Fibroblast of skin of right quadriceps (primary cell): ENCODE measurements around the gene THUMPD2.

Source experiments
- DNase-seq: peaks from one replicate; pipeline ENCODE4 v3.0.0-alpha.2; 2013

THUMPD2 gene

GRCh38 chr2:39743269-39743776 lies 35.7 kb downstream of the THUMPD2 start:
- DNase-seq, result peak; percentile 84

- DNase-seq, result no peak
Measured at GRCh38 chr2:39741871-39742270, 37.2 kb downstream of the THUMPD2 start.

GRCh38 chr2:39739386-39739785 lies 39.7 kb downstream of the THUMPD2 start:
- no peak for DNase-seq

GRCh38 chr2:39738936-39739335 lies 40.1 kb downstream of the THUMPD2 start:
- peak; percentile 28 for DNase-seq

GRCh38 chr2:39737661-39738060 lies 41.4 kb downstream of the THUMPD2 start:
- DNase-seq, result peak; percentile 86

GRCh38 chr2:39736640-39737039 lies 42.4 kb downstream of the THUMPD2 start:
- peak; percentile 92 for DNase-seq

- DNase-seq, result no peak
Measured at GRCh38 chr2:39735648-39736047, 43.4 kb downstream of the THUMPD2 start.

- DNase-seq, result no peak
Measured at GRCh38 chr2:39734445-39734844, 44.6 kb downstream of the THUMPD2 start.

GRCh38 chr2:39733070-39733674 lies 45.9 kb downstream of the THUMPD2 start:
- DNase-seq, result peak; percentile 72

GRCh38 chr2:39732482-39732881 lies 46.6 kb downstream of the THUMPD2 start:
- no peak for DNase-seq

- no peak for DNase-seq
Measured at GRCh38 chr2:39731546-39731945, 47.5 kb downstream of the THUMPD2 start.

GRCh38 chr2:39730685-39731302 lies 48.3 kb downstream of the THUMPD2 start:
- DNase-seq, result peak; percentile 22

- no peak for DNase-seq
Measured at GRCh38 chr2:39730276-39730675, 48.8 kb downstream of the THUMPD2 start.

GRCh38 chr2:39728941-39729351 lies 50.1 kb downstream of the THUMPD2 start:
- DNase-seq, result peak; percentile 22

GRCh38 chr2:39728085-39728484 lies 51.0 kb downstream of the THUMPD2 start:
- peak; percentile 25 for DNase-seq

- DNase-seq, result peak; percentile 77
Measured at GRCh38 chr2:39725401-39725800, 53.7 kb downstream of the THUMPD2 start.

GRCh38 chr2:39724828-39725144 lies 54.3 kb downstream of the THUMPD2 start:
- no peak for DNase-seq

- peak; percentile 67 for DNase-seq
Measured at GRCh38 chr2:39723946-39724827, 54.9 kb downstream of the THUMPD2 start.

GRCh38 chr2:39723497-39723896 lies 55.6 kb downstream of the THUMPD2 start:
- DNase-seq, result no peak

GRCh38 chr2:39720970-39721369 lies 58.1 kb downstream of the THUMPD2 start:
- DNase-seq, result no peak

- no peak for DNase-seq
Measured at GRCh38 chr2:39719317-39719716, 59.7 kb downstream of the THUMPD2 start.

GRCh38 chr2:39718483-39718882 lies 60.6 kb downstream of the THUMPD2 start:
- no peak for DNase-seq

- DNase-seq, result no peak
Measured at GRCh38 chr2:39717067-39717466, 62.0 kb downstream of the THUMPD2 start.

GRCh38 chr2:39715822-39716221 lies 63.2 kb downstream of the THUMPD2 start:
- DNase-seq, result no peak
